Parathyroid adenoma (tissue), 2 donors: ENCODE results near the gene ZMIZ1.

Source experiments
- H2AFZ ChIP-seq: fragments of 300-600 bp; sonication (generic); one replicate; pipeline ENCODE4 v1.7.0; 2017; ENCODE audit warnings: antibody characterized with exemption, mild to moderate bottlenecking
- H3K27ac ChIP-seq: fragments of 300-600 bp; sonication (generic); one replicate; pipeline ENCODE4 v1.7.0; 2017
- H3K27me3 ChIP-seq: fragments of 300-600 bp; sonication (generic); one replicate; pipeline ENCODE4 v1.7.0; 2017; ENCODE audit warnings: low read length; ENCODE audit not compliant: control insufficient read depth, insufficient read depth
- H3K36me3 ChIP-seq: fragments of 300-600 bp; sonication (generic); one replicate; pipeline ENCODE4 v1.7.0; 2017; ENCODE audit warnings: low read length; ENCODE audit not compliant: control insufficient read depth, insufficient read depth
- H3K4me1 ChIP-seq: fragments of 300-600 bp; sonication (generic); one replicate; pipeline ENCODE4 v1.7.0; 2017; ENCODE audit warnings: control low read depth
- H3K4me2 ChIP-seq: fragments of 300-600 bp; sonication (generic); one replicate; pipeline ENCODE4 v1.7.0; 2017; ENCODE audit warnings: low read length
- H3K4me3 ChIP-seq: fragments of 300-600 bp; sonication (generic); one replicate; pipeline ENCODE4 v1.7.0; 2017; ENCODE audit warnings: low read depth, low read length
- H3K79me2 ChIP-seq: fragments of 300-600 bp; sonication (generic); one replicate; pipeline ENCODE4 v1.7.0; 2017; ENCODE audit warnings: control low read depth
- H3K9ac ChIP-seq: fragments of 300-600 bp; sonication (generic); one replicate; pipeline ENCODE4 v1.7.0; 2017; ENCODE audit warnings: mild to moderate bottlenecking
- H3K9me3 ChIP-seq: fragments of 300-600 bp; sonication (generic); one replicate; pipeline ENCODE4 v1.7.0; 2017; ENCODE audit warnings: low read length; ENCODE audit not compliant: control insufficient read depth
- TF ChIP-seq, protein P1 (sequence below): fragments of 300-600 bp; sonication (generic); IDR thresholded peaks from one replicate; pipeline ENCODE4 v1.7.0; 2017; ENCODE audit warnings: antibody characterized with exemption, mild to moderate bottlenecking
- donor health status: primary hyperparathyroidism.

Gene ZMIZ1

DNA sequence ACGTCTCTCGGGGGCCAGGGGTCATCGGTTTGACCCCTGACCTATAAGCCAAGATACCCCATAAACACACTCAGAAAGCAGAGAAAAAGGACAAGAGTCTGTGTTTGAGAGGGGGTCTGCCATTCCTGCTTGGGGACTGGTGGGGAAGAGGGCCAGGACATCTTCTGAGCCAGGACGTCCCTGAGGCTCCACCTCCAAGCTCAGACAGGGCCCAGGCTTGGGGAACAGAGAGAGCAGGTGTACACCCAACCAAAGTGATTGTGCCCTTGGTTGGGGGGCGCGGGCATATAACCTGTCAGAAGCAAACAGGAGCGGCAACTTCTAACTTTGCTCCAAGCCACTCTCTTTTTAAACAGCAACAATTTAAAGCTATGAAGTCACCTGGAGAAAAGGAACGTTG, 244.6 kb downstream of the ZMIZ1 start:
- Histone ChIP-seq H3K9ac (no peak overlapping the region), H3K27ac (no peak overlapping the region), H3K9me3 (no peaks in the 10 kb centered on the region), H3K4me1 (no peaks in the 10 kb centered on the region), H3K27me3 (no peaks in the 10 kb centered on the region), H3K4me3 (no peak overlapping the region), H3K4me2 (no peak overlapping the region), H2AFZ (no peak overlapping the region), H3K79me2 (no peaks in the 10 kb centered on the region), H3K36me3 (no peaks in the 10 kb centered on the region)
- TF ChIP-seq, protein P1, sequence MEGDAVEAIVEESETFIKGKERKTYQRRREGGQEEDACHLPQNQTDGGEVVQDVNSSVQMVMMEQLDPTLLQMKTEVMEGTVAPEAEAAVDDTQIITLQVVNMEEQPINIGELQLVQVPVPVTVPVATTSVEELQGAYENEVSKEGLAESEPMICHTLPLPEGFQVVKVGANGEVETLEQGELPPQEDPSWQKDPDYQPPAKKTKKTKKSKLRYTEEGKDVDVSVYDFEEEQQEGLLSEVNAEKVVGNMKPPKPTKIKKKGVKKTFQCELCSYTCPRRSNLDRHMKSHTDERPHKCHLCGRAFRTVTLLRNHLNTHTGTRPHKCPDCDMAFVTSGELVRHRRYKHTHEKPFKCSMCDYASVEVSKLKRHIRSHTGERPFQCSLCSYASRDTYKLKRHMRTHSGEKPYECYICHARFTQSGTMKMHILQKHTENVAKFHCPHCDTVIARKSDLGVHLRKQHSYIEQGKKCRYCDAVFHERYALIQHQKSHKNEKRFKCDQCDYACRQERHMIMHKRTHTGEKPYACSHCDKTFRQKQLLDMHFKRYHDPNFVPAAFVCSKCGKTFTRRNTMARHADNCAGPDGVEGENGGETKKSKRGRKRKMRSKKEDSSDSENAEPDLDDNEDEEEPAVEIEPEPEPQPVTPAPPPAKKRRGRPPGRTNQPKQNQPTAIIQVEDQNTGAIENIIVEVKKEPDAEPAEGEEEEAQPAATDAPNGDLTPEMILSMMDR, result no peak

DNA sequence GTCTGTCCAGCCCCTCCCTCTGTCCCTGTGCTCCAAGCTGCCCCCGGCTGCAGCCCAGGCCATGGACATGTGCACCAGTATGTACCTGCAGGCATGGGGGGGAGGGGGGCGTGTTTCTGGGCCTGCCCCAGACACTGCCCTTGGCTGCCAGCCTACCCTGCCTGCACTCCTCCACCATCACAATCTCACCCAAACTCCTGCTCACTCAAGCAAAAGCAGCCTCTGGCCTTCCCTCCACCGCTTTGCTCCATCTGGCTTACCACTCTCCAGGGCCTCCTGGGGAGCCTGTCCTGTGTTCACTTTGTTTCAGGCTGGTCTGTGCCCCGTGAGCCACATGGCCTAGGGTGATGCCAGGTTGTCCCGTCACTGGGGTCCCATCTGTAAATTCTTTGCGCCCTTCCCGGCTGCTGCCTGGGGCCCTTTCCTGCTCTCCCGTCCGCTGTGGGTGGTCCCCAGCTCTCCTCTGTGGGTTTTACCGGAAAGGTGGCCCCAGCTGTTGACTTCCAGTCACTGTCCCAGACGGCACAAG, 245.2 kb downstream of the ZMIZ1 start:
- no peak overlapping the region for H3K27ac ChIP-seq

DNA sequence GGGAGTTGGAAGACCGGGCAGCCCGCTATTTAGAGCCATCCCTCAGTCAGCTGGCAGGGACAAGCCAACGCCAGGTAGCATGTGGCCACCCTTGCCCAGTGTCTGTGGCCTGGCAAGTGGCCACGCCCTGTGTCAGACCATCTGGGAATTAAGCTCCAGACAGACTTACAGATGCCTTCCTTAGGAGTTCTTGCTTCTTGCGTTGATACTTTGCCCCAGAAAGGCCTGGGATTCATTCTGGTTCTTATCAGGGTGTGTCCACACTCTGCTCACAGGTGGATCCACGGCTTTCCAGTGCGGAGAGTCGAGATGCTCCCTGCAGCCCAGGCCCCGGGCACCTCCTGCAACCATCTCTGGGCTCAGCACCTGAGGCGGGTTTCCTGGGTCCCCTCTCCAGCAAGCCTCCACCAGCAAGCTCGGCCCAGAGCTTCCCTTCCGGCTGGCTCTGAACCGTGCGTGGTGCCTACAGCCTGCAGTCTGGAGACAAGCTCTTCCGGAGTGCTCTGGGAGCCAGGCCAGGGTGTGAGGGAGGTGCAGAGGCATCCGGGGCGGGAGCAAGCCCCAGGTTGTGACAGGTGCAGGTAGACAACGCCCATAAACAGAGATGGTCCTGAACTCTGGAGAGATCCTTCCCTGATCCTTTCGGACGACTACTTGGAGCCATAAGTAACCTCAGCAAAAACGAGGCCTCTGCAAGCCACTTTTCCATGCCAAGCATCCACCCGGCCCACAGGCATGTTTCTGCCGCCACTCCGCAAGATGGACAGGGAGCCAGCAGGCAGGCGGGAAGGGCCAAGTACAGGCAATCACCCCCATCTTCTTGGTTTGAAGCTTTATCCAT, 246.2 kb downstream of the ZMIZ1 start:
- H3K9ac ChIP-seq, result no peak overlapping the region
- H3K27ac ChIP-seq, result no peak overlapping the region
- TF ChIP-seq, protein P1, result no peak
- no peaks in the 10 kb centered on the region for H3K36me3 ChIP-seq
- H3K27me3 ChIP-seq, result no peaks in the 10 kb centered on the region
- H3K9me3 ChIP-seq, result no peaks in the 10 kb centered on the region
- H3K4me2 ChIP-seq, result no peak overlapping the region
- no peaks in the 10 kb centered on the region for H3K79me2 ChIP-seq
- no peak overlapping the region for H3K4me3 ChIP-seq
- H3K4me1 ChIP-seq, result no peaks in the 10 kb centered on the region
- no peak overlapping the region for H2AFZ ChIP-seq

More for the DNA sequence above, 245.2 kb downstream of the ZMIZ1 start:
- Histone ChIP-seq H3K9me3 (no peaks in the 10 kb centered on the region), H3K9ac (no peak overlapping the region), H3K4me1 (no peaks in the 10 kb centered on the region), H3K27me3 (no peaks in the 10 kb centered on the region), H3K36me3 (no peaks in the 10 kb centered on the region), H3K4me3 (no peak overlapping the region), H3K79me2 (no peaks in the 10 kb centered on the region), H3K4me2 (no peak overlapping the region), H2AFZ (no peak overlapping the region)
- TF ChIP-seq, protein P1, result no peak

DNA sequence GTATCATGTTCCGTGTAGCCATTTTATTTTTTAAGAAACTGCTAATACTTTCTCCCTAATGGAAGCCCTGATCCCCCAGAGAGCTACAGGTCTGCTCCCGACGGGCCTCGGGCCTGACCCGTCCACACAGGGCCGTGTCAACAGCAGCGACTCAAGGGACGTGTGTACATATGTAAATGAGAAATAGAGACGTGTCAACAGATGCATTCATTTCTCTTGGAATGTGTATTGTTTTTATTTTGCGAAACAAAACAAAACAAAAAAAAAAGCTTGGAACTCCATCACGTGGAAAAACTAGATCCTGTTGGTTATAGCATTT, 246.8 kb downstream of the ZMIZ1 start:
- Histone ChIP-seq H2AFZ (no peak overlapping the region), H3K36me3 (no peaks in the 10 kb centered on the region), H3K9ac (no peak overlapping the region), H3K4me2 (no peak overlapping the region), H3K9me3 (no peaks in the 10 kb centered on the region), H3K27ac (no peak overlapping the region), H3K79me2 (no peaks in the 10 kb centered on the region), H3K4me3 (no peak overlapping the region), H3K27me3 (no peaks in the 10 kb centered on the region), H3K4me1 (no peaks in the 10 kb centered on the region)
- TF ChIP-seq, protein P1, result no peak
